HCT116 (cell line): ENCODE measurements around the gene LRRC3C. TPM values are rescaled to one million over a fixed set of nuclear protein-coding genes. Genes with fewer than 3 reads are reported as not detected.
A peak's percentile ranks its signal among the peaks of the same experiment; 100 is the strongest.

Source experiments
- ATAC-seq: fragments of 200-7000 bp; cut with Tn5 transposase; 2 replicates; pipeline ENCODE4 v1.9.1; 2020; ENCODE audit warnings: mild to moderate bottlenecking, moderate library complexity
- BruUV-seq: library from RNA; stranded (reverse); fragments of 400-500 nt; replicated peaks from 2 replicates; lab custom pipeline; 2021; lab: Mats Ljungman, UMichigan
- CTCF ChIA-PET: fragments of 300-600 bp; sonication (Branson Sonifier 250); formaldehyde crosslinking; loops from one replicate; lab custom pipeline; 2021; ENCODE audit warnings: antibody characterized with exemption; lab: Charles Lee
- POLR2A ChIA-PET: fragments of 300-600, 350-600 bp; sonication (Branson Sonifier 250); formaldehyde crosslinking; loops from one replicate; lab custom pipeline; 2021; ENCODE audit warnings: antibody characterized with exemption; lab: Charles Lee
- RAD21 ChIA-PET, 2 experiments: fragments of 300-600 bp; sonication (Branson Sonifier 250); formaldehyde crosslinking; loops; one replicate each; lab custom pipeline; 2023; ENCODE audit warnings: low total read pairs in 2 of 2; ENCODE audit not compliant: uncharacterized antibody in 2 of 2, unreplicated experiment in 2 of 2, low non-redundant PET in 1 of 2; lab: Charles Lee
- DNase-seq: peaks from one replicate; pipeline ENCODE4 v3.0.0-alpha.2; 2010; ENCODE audit warnings: low read depth, low spot score
- H2AFZ ChIP-seq: fragments of 200-600 bp; shearing (Covaris generic), sonication (generic); 2 replicates; pipeline ENCODE4 v1.6.1; 2017; ENCODE audit warnings: low read depth, mixed run types, mixed read lengths, antibody characterized with exemption, low read length; ENCODE audit not compliant: poor library complexity, severe bottlenecking
- H3K27ac ChIP-seq: 2 replicates; pipeline ENCODE4 v1.5.1; 2012; ENCODE audit warnings: low read depth, low read length
- H3K27me3 ChIP-seq: fragments of 200-600 bp; sonication (generic); 2 replicates; pipeline ENCODE4 v1.6.1; 2016; ENCODE audit warnings: mixed run types, low read length, mixed read lengths; ENCODE audit not compliant: insufficient read depth
- H3K36me3 ChIP-seq, 2 experiments: fragments of 200-500 bp in 1 of 2; fragments of 200-600 bp in 1 of 2; sonication (Bioruptor generic) in 1 of 2; sonication (generic) in 1 of 2; 2 replicates each; pipeline versions ENCODE4 v1.5.1 to v1.6.1; 2014 to 2016; ENCODE audit warnings: low read length in 2 of 2, inconsistent platforms in 1 of 2, mixed read lengths in 1 of 2, mixed run types in 1 of 2; ENCODE audit not compliant: insufficient read depth in 2 of 2, control insufficient read depth in 1 of 2
- H3K4me1 ChIP-seq, 2 experiments: fragments of 200-600 bp in 1 of 2; sonication (generic) in 1 of 2; 2 replicates each; pipeline versions ENCODE4 v1.5.1 to v1.6.1; 2012 to 2017; ENCODE audit warnings: low read length in 2 of 2, inconsistent platforms in 1 of 2, mild to moderate bottlenecking in 1 of 2, mixed read lengths in 1 of 2, mixed run types in 1 of 2, moderate library complexity in 1 of 2; ENCODE audit not compliant: insufficient read depth in 2 of 2, control insufficient read depth in 1 of 2
- H3K4me2 ChIP-seq: fragments of 200-600 bp; sonication (generic); 2 replicates; pipeline ENCODE4 v1.6.1; 2017; ENCODE audit warnings: mixed run types, low read length, mixed read lengths
- H3K4me3 ChIP-seq, 2 experiments: fragments of 200-600 bp in 1 of 2; sonication (generic) in 1 of 2; replicated peaks in 1 of 2; 2 replicates each; pipeline ENCODE4 v1.5.1; 2011 to 2016; ENCODE audit warnings: low read length in 2 of 2, control low read depth in 1 of 2, low read depth in 1 of 2, mild to moderate bottlenecking in 1 of 2, mixed read lengths in 1 of 2, mixed run types in 1 of 2
- H3K79me2 ChIP-seq: fragments of 200-600 bp; sonication (generic); 2 replicates; pipeline ENCODE4 v1.6.1; 2017; ENCODE audit warnings: mild to moderate bottlenecking, mixed run types, low read length, moderate library complexity, mixed read lengths; ENCODE audit not compliant: insufficient read depth
- H3K9ac ChIP-seq: fragments of 200-600 bp; sonication (generic); 2 replicates; pipeline ENCODE4 v1.6.1; 2016; ENCODE audit warnings: low read length, mixed read lengths
- H3K9me2 ChIP-seq: fragments of 200-600 bp; sonication (generic), shearing (Covaris generic); 2 replicates; pipeline ENCODE4 v1.6.1; 2017; ENCODE audit warnings: mixed run types, mild to moderate bottlenecking, moderate library complexity; ENCODE audit not compliant: insufficient read depth
- H3K9me3 ChIP-seq, 2 experiments: fragments of 200-500 bp in 1 of 2; fragments of 200-600 bp in 1 of 2; sonication (Bioruptor generic) in 1 of 2; sonication (generic) in 1 of 2; 2 replicates each; pipeline ENCODE4 v1.6.1; 2014 to 2017; ENCODE audit warnings: low read length in 2 of 2, mixed read lengths in 2 of 2, inconsistent platforms in 1 of 2, low read depth in 1 of 2, mild to moderate bottlenecking in 1 of 2, mixed run types in 1 of 2, moderate library complexity in 1 of 2; ENCODE audit not compliant: control insufficient read depth in 1 of 2, insufficient read depth in 1 of 2
- H4K20me1 ChIP-seq: fragments of 200-600 bp; sonication (generic), shearing (Covaris generic); 2 replicates; pipeline ENCODE4 v1.6.1; 2017; ENCODE audit warnings: mixed run types, mild to moderate bottlenecking, moderate library complexity; ENCODE audit not compliant: insufficient read depth
- CBX3 ChIP-seq: IDR thresholded peaks from 2 replicates; pipeline ENCODE4 v1.6.1; 2012; ENCODE audit warnings: low read depth
- EZH2 ChIP-seq: fragments of 200-600 bp; sonication (generic); IDR thresholded peaks from 2 replicates; pipeline ENCODE4 v1.6.1; 2017; ENCODE audit warnings: antibody characterized with exemption, mixed run types
- EZH2phosphoT487 ChIP-seq: fragments of 200-600 bp; IDR thresholded peaks from 2 replicates; pipeline ENCODE4 v1.6.1; 2018; ENCODE audit warnings: antibody characterized with exemption, borderline replicate concordance
- FOSL1 ChIP-seq: IDR thresholded peaks from 2 replicates; pipeline ENCODE4 v1.6.1; 2012; ENCODE audit warnings: low read depth
- SRF ChIP-seq: IDR thresholded peaks from 2 replicates; pipeline ENCODE4 v1.6.1; 2012; ENCODE audit warnings: low read depth
- TCF7L2 ChIP-seq: IDR thresholded peaks from 2 replicates; pipeline ENCODE4 v1.7.0; 2011; ENCODE audit warnings: borderline replicate concordance, inconsistent platforms; ENCODE audit not compliant: insufficient read depth, insufficient read length; ENCODE audit errors: extremely low read depth
- ZFX ChIP-seq: fragments of 450-650 bp; IDR thresholded peaks from 2 replicates; pipeline ENCODE4 v1.6.1; 2017
- intact Hi-C: fragments of 100-400 bp; cut with micrococcal nuclease; formaldehyde crosslinking; loops from 2 replicates; pipeline ENCODE4 v1.10.0; 2022
- total RNA-seq: library from RNA; stranded (reverse); gene quantifications from one replicate; pipeline ENCODE4 v1.2.1, GENCODE V29; 2021; ENCODE audit not compliant: unreplicated experiment

The LRRC3C gene
- total RNA-seq, 1 experiment from 2014 or later, result not detected

- H3K36me3 ChIP-seq, result no peaks in the 10 kb centered on the region
- no peak overlapping the region for H3K27ac ChIP-seq
- ATAC-seq, result no peak
- no peaks in the 10 kb centered on the region for H3K27me3 ChIP-seq
- no peak overlapping the region for H3K4me2 ChIP-seq
- no peaks in the 10 kb centered on the region for H3K79me2 ChIP-seq
- no peaks in the 10 kb centered on the region for H3K9me2 ChIP-seq
- no peaks in the 10 kb centered on the region for H4K20me1 ChIP-seq
- H3K9me3 ChIP-seq, result no peaks in the 10 kb centered on the region
- intact Hi-C loops, result no loop called here
- CTCF ChIA-PET, result interaction anchor here (1.5 to 1.8 kb wide), 2 partner anchors 17 to 20 kb away, joined by 3 to 4 read pairs; no protein-coding TSS in a partner anchor
- BruUV-seq, result no TSS peak
- no peak for TF ChIP-seq SRF
- TF ChIP-seq EZH2, result no peak
- no peak for TF ChIP-seq ZFX
- TF ChIP-seq EZH2phosphoT487, result no peak
- no peak for TF ChIP-seq TCF7L2
- TF ChIP-seq CBX3, result no peak
- TF ChIP-seq, all 23 proteins: peak for 0
- ChIA-PET RAD21 (no interaction called here), POLR2A (no interaction called here)
- peaks cover 11 to 16% of the 10 kb centered on the region in 2 experiments for H3K4me1 ChIP-seq
- no peak overlapping the region for H3K9ac ChIP-seq
- no peak for DNase-seq
- H3K4me3 ChIP-seq, result no peak overlapping the region
- H2AFZ ChIP-seq, result no peak overlapping the region
Observed at GRCh38 chr17:39938140-39938869, 10.8 kb downstream of the LRRC3C start.

- Histone ChIP-seq H3K4me3 (no peak overlapping the region), H3K27me3 (no peaks in the 10 kb centered on the region), H2AFZ (no peak overlapping the region), H3K4me1 (peaks cover 11 to 16% of the 10 kb centered on the region in 2 experiments), H3K4me2 (no peak overlapping the region), H3K9ac (no peak overlapping the region), H3K79me2 (no peaks in the 10 kb centered on the region), H3K9me2 (no peaks in the 10 kb centered on the region), H3K36me3 (no peaks in the 10 kb centered on the region), H3K9me3 (no peaks in the 10 kb centered on the region), H4K20me1 (no peaks in the 10 kb centered on the region), H3K27ac (no peak overlapping the region)
- no peak for TF ChIP-seq FOSL1
- peak; percentile 16; the same call in 1 of the 2 replicates for ATAC-seq
- RAD21 ChIA-PET, result no interaction called here
- intact Hi-C loops, result no loop called here
- POLR2A ChIA-PET, result interaction anchor here (0.7 kb wide), 1 partner anchor 12 kb away, joined by 3 read pairs; the partner anchor contains the start of genes LRRC3C and ORMDL3
- DNase-seq, result no peak
- CTCF ChIA-PET, result interaction anchor here (1.5 to 1.8 kb wide), 2 partner anchors 16 to 19 kb away, joined by 3 to 4 read pairs; no protein-coding TSS in a partner anchor
- BruUV-seq, result no TSS peak
Observed at GRCh38 chr17:39939106-39939505, 11.6 kb downstream of the LRRC3C start.
